Raji (cell line): ENCODE measurements around the gene RALGAPA1.

ENCODE experiments used
- POLR2A ChIP-seq: IDR thresholded peaks from 2 replicates; pipeline ENCODE4 v1.6.1; 2011; ENCODE audit warnings: low read depth, low read length, control low read depth; ENCODE audit not compliant: insufficient read depth

RALGAPA1 gene

DNA sequence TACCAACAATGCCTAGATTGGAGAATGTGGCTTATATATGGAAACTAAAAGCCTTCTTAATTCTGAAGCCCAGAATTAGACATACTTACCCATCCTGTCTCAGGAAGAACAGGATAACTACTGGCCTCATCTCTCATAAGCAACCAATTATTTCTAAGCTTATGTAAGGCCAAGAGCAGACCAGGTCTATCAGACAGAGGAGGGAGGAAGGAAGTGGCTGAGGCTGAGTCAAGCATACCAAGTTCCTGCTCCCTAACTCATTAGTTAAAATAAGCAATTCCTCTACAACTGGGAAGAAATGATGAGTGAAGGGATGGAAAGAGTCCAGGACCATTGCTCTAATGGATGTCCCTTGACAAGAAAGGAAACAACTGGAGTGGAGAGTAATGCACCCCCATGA is 302.2 kb downstream of the RALGAPA1 start:
- no peak for TF ChIP-seq POLR2A

DNA sequence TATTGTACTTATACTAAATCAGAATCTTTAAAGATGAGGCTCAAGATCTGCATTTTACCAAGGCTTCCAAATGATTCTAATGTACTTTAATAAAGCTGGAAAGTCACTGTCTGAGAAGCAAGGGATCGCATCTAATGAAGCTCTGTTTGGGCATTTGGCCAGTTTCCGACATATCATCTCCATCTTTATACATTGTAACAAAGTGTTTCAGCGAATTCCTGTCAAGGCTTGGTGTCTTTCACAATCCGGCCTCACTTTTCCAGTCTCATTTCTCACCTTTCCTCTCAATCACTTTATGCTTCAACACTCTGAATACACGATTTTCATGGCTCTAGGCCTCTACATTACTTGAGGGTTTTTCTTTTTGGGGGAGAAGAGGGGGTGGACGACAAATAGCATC is 302.6 kb downstream of the RALGAPA1 start:
- no peak for TF ChIP-seq POLR2A

DNA sequence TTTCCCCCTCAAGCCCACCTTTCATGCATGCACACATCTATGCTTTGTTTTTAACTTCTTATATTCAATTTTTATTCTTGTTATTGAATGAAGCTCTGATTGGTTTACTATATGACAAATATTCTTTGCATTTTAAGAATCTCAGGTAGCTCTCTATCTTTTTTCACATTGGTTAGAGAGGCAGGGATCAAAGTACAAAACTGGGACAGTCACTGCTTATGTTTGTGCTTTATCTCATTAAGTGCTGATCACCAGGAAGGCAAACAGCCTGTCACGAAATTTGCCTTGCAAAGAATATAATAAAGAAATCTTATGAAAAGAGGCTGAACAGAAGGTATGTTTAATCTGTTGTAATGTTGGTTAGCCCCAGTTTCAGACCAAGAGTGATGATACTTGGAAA is 304.8 kb downstream of the RALGAPA1 start:
- no peak for TF ChIP-seq POLR2A

DNA sequence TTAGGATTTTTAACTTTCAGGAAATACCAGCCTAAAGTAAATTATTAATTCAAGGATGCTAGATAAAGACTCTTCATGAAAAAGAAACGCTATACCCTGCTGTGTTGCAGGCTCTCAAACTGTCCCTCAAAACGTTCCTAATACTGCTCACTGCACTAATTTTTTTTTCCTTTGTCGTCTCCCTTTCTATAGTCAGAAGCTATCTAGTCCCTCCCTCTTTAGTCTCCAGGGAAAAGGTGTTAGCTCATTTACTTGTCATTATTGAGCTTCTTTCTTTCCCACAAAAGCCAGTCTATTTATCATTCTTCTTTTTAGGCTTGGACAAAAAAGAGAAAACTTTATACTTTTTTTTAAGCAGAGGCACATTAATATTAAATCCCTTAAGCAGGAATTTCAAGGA is 305.4 kb downstream of the RALGAPA1 start:
- TF ChIP-seq POLR2A: no peak

DNA sequence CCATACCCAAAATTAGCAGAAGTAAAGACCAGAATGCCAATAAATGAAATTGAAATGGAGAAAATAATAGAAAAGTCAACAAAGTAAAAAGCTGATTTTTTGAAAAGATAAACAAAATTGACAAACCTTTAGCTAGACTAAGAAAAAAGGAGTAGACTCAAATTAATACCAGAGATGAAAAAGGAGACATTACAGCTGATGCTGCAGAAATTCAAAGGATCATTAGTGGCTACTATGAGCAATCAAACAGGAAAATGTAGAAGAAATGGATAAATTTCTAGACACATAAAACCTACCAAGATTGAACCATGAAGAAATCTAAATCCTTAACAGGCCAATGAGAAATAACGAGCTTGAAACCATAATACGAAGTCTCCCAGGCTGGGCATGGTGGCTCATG is 309.9 kb downstream of the RALGAPA1 start:
- TF ChIP-seq POLR2A: no peak

DNA sequence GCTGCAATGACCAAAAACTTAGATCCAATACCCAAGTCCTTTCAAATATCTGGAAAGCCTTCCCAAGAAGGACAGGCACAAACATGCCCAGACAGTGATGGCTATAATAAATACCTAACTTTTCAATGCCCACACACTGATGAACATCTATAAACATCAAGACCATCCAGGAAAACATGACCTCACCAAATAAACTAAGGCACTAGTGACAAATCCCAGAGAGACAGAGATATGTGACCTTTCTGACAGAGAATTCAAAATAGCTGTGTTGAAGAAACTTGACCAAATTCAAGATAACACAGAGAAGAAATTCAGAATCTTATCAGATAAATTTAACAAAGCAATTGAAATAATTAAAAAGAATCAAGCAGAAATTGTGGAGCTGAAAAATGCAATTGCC is 313.8 kb downstream of the RALGAPA1 start:
- no peak for TF ChIP-seq POLR2A

DNA sequence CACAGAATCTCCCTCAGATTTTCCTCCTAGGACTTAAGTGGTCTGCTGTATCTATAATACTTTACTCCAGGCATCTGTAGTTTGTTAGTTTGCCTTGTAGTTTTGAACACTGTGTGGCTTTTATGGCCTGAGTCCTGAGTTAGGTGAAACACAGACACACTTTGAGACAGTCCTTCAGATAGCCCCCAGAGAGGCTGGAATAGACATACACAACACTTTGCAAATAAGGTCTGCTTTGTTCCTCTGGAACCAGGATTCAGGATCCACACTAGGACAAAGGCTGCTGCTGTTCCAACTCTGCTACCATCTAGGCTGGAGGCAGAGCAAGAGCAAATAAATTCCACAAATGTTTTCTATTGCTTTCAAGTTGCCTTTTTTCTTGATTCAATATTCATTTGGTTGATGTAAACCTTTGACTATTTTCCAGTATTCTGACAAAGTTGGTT is 316.5 kb downstream of the RALGAPA1 start:
- TF ChIP-seq POLR2A: no peak
